ENCODE results near the gene NBEA.
"Not testable (repeated sequence)": the region's sequence is repeated elsewhere in the genome, so short reads cannot be mapped to it uniquely, and the experiment has no call there.

Gene NBEA

DNA sequence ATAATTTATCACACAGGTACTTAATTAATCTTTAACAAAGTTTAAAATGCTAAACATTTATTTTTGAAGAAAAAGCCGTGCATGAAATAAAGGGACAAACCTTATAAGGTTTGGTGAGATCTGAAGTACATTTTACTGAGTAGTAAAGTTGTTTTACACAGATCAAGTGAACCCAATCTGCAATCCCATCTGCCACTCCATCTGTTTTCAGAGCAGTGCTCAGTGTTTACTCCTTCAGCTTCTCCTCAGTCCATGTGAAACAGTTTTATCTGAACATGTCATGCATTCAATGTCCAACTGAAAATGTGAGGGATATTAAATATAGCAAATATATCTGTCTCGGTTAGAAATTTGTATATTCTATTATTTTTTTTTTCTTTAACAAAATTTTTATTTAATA, 367.6 kb downstream of the NBEA start:
- no peak for DNase-seq

DNA sequence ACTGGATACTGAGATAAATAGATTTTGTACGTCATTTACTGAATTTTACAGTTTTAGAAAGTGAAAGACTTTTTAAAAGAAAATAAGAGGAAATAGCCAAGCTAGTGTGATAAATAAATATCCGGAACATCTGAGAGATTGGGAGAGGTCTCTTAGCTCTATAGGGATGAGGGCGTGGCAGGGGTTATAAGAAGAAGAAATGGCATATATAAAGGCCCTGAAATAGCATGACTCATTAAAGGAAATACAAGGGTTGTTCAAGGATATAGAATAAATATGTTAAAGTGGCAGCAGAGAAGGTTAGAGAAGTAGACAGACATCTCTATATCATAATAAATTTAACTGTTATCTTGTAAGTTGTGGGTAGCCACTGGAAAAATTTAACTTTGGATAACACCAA, 390.1 kb downstream of the NBEA start:
- DNase-seq: no peak

DNA sequence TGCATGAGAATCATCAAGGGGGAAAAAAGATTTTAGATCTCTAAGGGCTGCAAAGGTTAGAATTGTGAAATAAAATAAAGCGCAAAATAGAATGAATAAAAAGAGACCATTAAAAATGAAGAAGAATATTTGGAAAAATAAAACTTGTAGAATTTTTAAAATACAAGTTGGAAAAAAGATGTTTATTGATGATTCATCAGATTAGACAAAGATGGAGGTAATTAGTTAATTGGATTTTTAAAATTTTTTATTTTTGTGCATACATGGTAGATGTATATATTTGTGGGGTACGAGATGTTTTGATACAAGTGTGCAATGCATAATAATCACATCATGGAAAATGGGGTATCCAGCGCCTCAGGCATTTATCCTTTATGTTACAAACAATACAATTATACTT, 391.1 kb downstream of the NBEA start:
- no peak for DNase-seq

DNA sequence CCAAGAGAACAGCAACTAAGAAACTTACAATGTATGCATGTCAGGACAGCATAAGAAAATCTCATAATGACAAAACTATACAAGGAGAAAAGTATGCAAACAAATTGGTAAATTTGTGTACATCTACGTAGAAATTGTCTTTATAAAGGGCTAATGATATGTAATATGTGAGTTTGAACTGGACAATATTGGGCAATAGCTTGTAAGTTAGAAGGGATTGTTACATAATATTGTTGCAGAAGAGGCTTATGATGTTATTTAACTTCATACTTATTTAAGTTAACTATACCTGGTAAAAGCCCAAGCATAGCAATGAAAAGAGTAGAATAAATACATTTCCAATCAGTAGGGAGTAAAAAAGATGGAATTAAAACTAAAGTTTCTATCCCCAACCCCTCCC, 400.4 kb downstream of the NBEA start:
- DNase-seq: no peak

DNA sequence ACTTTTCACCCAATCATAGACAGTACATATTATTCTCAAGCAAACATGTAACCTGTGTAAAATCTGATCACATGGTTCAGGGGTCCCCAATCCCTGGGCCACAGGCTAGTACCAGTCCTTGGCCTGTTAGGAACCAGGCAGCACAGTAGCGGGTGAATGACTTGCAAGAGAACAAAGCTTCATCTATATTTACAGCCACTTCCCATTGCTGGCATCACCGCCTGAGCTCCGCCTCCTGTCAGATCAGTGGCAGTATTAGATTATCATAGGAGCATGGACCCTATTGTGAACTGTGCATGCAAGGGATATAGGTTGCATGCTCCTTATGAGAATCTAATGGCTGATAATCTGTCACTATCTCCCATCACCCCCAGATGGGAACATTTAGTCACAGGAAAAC, 401.3 kb downstream of the NBEA start:
- no peak for DNase-seq

DNA sequence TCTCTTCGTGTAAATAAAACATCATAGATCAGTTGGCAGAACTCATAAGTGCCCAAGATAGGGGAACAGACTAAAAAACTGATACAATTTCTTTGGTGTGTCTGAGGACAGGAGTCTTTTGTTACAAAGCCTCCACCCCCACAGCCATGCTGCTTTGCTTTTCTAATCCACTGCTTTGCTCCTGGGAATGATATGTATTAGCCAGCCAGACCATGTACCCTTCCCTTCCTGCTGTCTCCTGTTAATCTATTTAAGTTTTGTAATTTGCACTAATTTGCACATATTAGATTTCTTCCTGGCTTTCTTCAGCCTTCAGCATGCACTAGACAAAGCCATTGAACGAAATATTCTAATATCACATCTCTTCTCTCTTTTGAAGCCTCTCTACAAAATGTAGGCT, 403.9 kb downstream of the NBEA start:
- no peak for DNase-seq

DNA sequence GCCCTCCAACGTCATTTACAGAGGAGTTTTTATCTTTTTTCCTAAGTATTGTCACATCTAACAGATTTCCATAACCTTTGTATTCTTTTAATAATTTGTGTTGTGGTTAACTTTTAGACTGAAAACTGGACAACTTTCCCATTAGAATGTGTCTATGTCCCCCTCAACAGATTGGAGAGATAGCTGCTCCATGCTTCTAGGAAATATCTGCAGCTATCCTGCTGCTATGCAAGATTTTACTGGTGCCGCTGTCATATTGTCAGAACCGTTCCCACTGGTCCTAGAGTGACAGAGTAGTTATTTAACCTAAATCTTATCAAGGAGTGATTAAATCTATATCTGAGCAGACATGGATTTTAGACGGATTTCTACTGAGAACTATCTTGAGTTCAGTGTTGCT, 404.4 kb downstream of the NBEA start:
- DNase-seq: no peak

DNA sequence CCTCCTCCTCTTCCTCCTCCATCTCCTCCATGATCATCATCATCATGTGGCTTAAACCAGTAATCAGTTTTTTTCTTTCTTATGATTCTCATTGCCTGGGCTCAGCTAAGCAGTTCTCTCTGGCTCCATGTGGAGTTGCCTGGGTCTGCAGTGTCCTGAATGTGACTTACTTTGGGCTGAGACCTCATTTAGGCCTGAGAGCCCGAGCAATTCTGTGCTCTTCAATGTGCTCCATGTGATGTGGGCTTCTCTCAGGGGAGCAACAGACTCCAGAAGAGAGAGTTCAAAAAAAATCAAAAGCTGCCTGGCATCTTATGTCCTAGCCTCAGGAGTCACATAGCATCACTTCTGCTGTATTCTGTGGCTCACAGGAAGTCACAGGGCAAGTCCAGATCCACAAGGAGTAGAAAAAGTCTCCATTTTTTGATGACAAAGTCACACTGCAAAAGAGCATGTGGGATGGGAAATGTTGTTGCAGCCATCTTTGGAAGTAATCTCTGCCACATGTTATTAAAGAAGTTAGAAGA, 405.7 kb downstream of the NBEA start:
- DNase-seq: no peak

DNA sequence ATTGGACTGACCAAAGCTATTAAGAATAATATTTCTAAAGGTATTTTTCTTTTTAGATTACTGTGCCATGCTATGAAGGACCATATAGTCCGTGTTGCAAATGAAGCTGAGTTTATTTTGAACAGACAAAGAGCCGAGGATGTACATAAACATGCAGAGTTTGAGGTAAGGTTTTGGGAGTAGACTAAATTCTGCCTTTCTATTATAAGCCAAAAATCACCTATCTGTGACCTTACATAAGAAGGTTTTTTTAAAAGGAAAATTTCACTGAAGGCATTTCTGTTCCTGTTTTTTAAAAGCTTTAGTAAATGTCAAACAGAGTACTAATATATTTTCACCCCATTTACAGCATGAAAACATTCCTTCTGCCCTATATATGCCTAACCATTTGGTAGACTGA, 407.0 kb downstream of the NBEA start:
- no peak for DNase-seq

DNA sequence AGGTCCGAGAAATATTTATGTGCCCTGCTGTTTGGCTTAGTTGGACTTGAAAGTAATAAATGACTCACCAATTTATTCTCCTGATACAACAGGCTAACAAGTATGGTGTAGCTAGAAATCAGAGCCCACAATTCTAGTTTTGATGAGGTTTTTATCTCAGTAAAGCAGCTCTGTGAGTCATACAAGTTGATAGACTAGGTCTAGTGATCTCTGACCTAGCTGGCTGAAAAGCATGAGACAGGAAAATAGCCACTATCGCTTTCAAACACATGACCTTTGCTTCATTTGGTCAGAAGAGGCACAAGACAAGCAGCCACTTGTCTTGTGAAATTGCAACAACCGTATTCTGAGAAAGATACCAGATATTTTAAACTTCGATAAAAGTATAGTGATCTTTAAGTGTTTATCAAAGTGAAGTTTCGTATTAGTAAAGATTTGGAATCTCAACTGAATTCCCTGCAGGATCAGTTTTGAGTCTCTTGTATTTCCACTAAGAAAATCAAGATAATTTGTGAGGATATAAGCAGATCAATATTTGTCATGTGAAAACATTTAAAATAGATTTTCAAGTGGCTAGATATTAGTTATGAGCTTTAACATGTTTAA, 407.7 kb downstream of the NBEA start:
- DNase-seq: no peak

DNA sequence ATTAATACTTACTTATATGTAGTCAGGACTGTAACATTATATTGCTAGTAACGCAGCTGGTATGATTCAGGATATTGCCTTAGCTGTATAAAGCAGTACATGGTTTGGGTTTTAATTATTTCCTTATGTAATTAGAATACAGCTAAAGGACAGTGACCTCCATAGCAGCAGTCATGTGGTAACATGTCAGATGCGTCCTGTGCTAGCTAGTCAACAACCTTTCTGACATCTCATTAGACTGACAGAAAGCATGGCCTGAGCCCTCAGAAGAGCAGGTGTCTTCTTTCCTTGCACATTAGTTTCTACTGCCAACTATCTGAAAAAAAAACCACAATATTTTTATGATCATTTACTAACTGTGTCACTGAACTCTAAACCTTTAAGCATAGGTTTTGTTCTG, 412.2 kb downstream of the NBEA start:
- no peak for DNase-seq

DNA sequence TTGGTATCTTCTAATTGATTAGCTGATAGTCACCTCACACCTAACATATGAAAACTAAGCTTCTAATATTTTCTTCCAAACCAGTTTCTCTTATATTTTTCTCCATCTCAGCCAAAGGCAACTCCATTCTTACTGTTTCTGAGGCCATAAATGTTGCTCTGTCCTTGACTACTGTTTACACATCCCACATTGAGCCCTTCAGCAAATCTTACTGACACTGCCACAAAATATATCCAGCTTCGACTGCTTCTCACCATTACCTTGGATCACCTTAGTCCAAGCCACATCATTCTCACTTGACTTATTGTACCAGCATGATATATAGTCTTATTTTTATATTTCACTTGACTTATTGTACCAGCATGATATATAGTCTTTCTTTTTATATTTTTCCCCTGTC, 412.8 kb downstream of the NBEA start:
- no peak for DNase-seq

DNA sequence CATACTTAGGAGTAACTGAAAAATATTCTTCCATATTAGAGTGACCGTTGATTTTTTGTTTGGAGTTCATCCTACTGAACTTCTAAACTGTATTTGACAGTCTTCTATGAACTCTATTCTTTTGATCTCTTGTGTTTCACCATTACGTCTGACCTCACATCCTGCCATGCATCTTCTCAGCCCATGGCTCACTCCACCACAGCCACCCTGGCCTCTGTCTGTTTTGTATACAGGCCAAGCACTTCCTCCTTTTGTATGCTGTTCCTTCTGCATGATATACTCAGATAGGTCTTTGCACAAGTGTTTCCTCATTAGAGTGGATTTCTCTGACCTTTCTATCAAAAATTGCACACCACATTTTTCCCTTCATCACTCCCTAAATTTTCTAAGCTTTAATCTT, 414.5 kb downstream of the NBEA start:
- DNase-seq: no peak

DNA sequence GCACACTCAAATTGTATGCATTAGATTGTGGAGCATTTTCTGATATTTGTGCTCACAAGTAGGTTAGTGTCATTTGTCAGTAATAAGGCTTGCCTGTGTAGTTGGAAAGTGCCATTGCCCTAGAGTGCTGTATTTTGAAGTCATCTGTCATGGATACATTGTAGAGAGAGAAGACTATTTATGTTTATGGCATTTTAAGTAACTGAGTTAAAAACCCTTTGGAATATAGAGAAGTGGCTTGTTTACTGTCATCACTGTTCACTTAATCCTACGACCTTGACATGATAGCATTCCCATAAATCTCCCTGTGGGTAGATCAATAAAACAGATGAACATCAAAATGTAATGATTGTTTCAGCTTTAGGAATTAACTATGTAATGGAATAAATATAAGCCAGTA, 423.8 kb downstream of the NBEA start:
- DNase-seq: no peak

DNA sequence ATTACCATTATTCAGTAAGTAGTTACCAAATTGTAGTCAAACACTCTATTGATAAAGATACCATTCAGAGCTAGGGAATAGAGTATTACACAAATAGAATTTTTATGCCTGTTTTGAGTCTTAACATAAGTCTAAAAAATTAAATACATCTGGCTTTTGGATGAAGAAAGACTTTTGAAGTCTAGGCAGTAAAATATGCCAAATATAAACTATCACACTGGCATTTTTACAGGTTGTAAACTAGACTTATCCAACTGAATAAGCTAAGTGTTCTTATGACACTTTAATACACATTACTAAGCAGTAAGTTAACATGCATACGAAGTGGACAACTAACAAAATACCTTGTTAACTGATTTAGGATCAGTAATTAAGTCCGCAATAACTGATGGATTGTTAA, 425.5 kb downstream of the NBEA start:
- no peak for DNase-seq

DNA sequence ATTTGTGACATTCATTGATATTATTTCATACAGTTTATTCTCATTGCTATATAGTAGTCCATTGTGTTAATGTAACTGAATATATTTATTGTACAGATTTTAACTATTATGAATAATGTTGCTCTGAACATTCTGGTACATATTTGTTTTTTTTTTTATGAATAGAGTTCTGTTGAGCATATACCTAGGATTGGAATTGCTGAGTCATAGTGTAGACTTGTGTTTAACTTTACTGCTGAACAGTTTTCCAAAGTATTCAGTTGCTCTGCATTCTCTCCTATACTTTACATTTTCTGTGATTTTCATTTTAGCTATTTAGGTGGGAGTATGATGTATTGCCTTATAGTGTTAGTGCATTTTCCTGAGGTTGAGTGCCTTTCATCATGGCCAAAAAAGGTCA, 436.9 kb downstream of the NBEA start:
- DNase-seq: peak; percentile 16

DNA sequence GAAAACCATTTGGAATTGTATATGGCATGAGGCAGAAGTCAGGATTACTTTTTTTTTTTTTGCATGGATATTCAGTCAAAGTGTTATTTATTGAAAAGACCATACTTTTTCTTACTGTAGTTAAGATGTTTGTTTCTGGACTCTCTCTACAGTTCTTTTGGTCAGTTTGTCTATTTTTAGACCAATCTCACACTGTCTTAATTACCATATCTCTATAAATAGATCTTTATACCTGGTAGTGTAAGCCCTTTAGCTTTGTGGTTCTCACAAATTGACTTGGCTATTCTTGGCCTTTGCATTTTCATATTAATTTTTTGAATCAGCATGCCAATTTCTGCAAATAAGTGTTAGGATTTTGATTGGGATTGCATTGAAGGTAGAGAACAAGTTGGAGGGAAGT, 437.6 kb downstream of the NBEA start:
- DNase-seq: no peak

DNA sequence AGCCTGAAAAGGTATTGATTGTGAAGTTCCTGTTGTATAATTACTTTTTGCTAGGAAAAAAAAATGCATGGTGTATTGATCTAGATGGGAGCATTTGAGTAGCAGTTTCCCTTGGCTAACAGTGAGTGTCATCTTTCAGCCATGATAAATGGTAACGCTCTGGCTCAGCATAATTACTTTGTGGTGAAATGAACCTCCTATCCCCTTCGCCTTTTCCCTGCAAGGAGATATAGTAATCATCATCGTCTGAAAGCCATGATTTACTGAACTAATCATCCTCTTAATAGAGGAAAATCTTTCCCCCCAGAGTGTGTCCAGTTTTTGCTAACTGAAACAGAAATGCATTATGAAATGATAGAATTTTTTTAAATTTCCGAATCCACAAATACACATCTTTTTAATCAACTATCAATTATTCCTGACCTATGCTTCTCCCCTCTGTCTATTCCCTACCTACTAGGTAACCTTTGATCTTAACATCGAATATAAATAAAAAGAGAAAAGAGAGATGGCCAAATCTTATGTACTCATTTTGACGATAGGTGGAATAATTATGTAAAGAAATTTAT, 445.7 kb downstream of the NBEA start:
- no peak for DNase-seq

DNA sequence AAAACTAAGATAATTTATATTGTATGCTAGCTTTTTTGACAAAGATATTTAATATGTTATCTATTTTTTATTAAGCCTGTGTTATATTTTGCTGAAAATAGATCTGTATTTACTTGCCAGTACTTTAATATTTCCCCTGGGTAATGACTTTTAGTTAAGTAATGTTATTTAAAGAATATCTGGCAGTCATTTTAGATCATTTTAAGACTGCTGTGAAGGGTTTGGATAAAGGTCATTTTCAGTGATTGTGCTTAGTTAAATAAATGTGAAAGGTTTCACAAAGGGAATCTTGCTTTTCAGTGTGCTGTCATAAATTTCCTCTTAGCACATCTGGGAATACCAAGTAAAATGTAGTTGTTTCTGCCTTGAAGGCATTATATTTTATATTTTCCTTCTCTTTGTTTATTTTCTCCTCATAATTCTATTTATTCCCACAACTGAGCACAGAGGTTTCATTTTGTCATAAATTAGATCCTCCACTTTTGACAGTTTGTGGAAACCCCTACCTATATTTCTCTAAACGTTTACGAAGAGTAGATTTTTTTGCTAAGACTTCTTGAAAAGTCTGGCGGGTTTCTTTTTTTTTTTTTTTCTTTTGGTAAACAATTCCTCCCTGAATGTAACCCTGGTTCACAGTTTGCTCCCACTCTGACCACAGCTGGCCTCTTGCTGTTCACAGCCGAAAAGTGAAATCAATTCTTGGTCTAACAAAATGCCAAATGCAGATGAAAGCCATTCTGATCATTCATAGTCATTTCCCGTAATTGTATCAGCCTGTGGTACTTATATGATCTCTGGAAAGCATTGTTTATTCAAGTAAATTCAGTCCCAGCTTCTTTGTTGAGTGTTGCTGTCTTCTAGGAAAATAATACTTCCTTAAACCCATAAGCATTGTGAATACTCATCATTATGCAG, 446.6 kb downstream of the NBEA start:
- peak; percentile 32 for DNase-seq

DNA sequence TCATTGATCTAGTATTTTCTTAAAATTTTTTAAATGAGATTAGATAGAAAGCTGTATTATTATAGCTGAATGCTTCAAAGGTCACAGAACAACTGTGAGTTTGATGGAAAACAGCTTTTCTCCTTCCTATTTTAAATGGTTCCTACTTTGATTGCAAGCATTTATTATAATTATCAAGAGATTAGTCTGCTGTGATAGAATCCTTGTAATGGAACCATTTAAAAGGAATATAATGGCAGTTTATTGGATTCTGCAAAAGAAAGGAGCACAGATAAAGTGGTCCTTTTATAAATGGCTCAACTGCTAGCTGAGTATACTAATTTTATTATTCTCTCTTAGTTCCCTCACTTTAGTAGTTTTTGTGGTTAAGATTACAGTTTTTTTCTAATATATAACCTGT, 447.5 kb downstream of the NBEA start:
- DNase-seq: no peak

DNA sequence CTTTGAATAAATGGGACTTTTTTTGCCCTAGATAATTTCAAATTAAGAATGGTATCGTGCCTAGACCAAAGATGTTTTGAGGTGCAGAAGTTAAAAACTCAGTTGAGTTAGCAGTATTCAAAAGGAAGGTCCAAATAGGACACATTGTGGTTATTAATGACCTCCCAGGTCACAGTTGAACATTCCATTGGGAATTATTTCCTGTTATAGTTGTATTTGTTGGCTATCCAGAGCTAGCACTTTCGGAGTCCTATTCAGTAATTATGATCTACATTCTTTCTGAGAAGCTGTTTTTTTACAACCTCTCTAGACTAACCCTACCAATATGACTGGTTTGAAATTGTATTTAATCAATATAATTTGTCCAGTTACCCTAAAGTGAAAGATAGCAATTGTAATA, 450.7 kb downstream of the NBEA start:
- no peak for DNase-seq

DNA sequence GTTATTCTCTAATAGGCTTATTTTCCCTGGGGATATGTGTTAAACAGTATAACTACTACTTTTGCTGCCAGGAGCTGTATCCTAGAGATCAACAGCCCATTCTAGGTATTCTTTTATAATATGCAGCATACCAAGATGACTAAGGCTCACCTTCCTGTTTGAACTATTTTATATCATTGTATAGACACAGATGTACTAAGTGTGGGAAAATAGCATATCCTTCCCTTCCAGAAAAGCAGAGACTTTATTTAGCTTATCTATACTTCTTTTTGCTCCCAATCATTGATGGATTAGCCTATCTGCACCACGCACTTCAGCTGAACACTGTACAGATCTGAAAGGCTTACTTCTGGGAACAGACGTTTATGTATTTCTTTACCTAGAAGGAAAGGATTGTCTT, 451.8 kb downstream of the NBEA start:
- DNase-seq: no peak

DNA sequence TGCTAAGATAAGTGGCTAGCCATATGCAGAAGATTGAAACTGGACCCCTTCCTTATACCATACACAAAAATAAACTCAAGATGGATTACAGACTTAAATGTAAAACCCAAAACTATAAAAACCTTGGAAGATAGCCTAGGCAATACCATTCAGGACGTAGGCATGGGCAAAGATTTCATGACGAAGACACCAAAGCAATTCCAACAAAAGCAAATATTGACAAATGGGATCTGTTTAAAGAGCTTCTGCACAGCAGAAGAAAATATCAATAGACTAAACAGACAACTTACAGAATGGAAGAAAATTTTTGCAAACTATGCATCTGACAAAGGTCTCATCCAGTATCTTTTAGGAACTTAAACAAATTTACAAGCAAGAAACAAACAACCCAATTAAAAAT, 466.2 kb downstream of the NBEA start:
- not testable (repeated sequence) for DNase-seq

All from fibroblast of skin of back (primary cell).